ENCODE results near the gene NDOR1. TPM values are rescaled to one million over a fixed set of nuclear protein-coding genes. Genes with fewer than 3 reads are reported as not detected.

The NDOR1 gene
- total and polyA plus RNA-seq, 2 of the 8 experiments (the other 6 are each of a cell fraction or from before 2014, with no cell fraction given): 25.7 to 32.3 TPM

GRCh38 chr9:137171149-137171900 lies 34.2 kb upstream of the NDOR1 start:
- H2BK12ac ChIP-seq (ENCODE audit: low read depth, low read length): no peak overlapping the region
- DNase-seq (ENCODE audit: low read depth in 1 of 2, low spot score in 2 of 2) (no peak), FAIRE-seq (no peak)
- no peak overlapping the region for H3K56ac ChIP-seq (replicated peaks; ENCODE audit: insufficient read length, low read depth, low read length)
- H3K79me2 ChIP-seq (ENCODE audit: control insufficient read depth in 1 of 2, insufficient read depth in 2 of 2, low read length in 2 of 2): no peaks in the 10 kb centered on the region
- H3K27ac ChIP-seq (ENCODE audit: low read depth, low read length): no peak overlapping the region
- no peak overlapping the region for H4K91ac ChIP-seq (replicated peaks; ENCODE audit: insufficient read length, low read length)
- no peak for TF ChIP-seq GTF2F1 (IDR thresholded peaks at IDR 0.05; ENCODE audit: borderline replicate concordance, low read depth, low read length)
- TF ChIP-seq EP300 (IDR thresholded peaks at IDR 0.05; ENCODE audit: borderline replicate concordance in 1 of 2, low read depth in 2 of 2, low read length in 2 of 2): no peak
- no peak for TF ChIP-seq SP2 (IDR thresholded peaks at IDR 0.05; ENCODE audit: low read length)
- no peak for TF ChIP-seq CBX5 (IDR thresholded peaks at IDR 0.05; ENCODE audit: low read depth, low read length)
- no peak for TF ChIP-seq FOSL1 (IDR thresholded peaks at IDR 0.05; ENCODE audit: insufficient read depth, low read depth, low read length)
- TF ChIP-seq EGR1 (IDR thresholded peaks at IDR 0.05; ENCODE audit: borderline replicate concordance, low read depth, low read length): no peak
- no peak for TF ChIP-seq ATF3 (IDR thresholded peaks at IDR 0.05; ENCODE audit: insufficient read depth, low read depth, low read length)
- no peak for TF ChIP-seq BRCA1 (IDR thresholded peaks at IDR 0.05; ENCODE audit: low read depth, low read length)
- no peak for TF ChIP-seq JUN (IDR thresholded peaks at IDR 0.05; ENCODE audit: low read depth, low read length)
- no peak for TF ChIP-seq POLR2AphosphoS5 (IDR thresholded peaks at IDR 0.05; ENCODE audit: low read depth, low read length)
- TF ChIP-seq SIRT6 (IDR thresholded peaks at IDR 0.05; ENCODE audit: low read length): no peak
- no peak overlapping the region for H3K4me3 ChIP-seq (ENCODE audit: extremely low read depth in 1 of 4, insufficient read depth in 2 of 4, low read depth in 3 of 4, low read length in 4 of 4)
- no peak overlapping the region for H3K23ac ChIP-seq (ENCODE audit: insufficient read length)
- H3K18ac ChIP-seq (ENCODE audit: extremely low read depth, low read length): no peak overlapping the region
- H4K8ac ChIP-seq (ENCODE audit: extremely low read depth, insufficient read depth, low read length): 0 out of 2 replicates have a peak overlapping the region, but pooled peaks have one; percentile 14
- peaks cover 0 to 24% (median 14%) of the 10 kb centered on the region in 4 experiments; a peak in 6 of 7 replicates for H3K4me1 ChIP-seq (replicated peaks in 1 of 4; ENCODE audit: control insufficient read depth in 3 of 4, insufficient read depth in 4 of 4, low read length in 3 of 4)
- H3K9ac ChIP-seq (replicated peaks in 1 of 4; ENCODE audit: extremely low read depth in 1 of 4, low read depth in 3 of 4, low read length in 3 of 4): no peak overlapping the region
- H3K4ac ChIP-seq (replicated peaks; ENCODE audit: insufficient read length, low read depth, low read length): no peak overlapping the region
- no peak overlapping the region for H2AK5ac ChIP-seq (ENCODE audit: low read depth, low read length)
- no peak overlapping the region for H2BK5ac ChIP-seq (ENCODE audit: low read depth, low read length)
- peaks cover 0 to 15% of the 10 kb centered on the region in 2 experiments for H4K20me1 ChIP-seq (replicated peaks in 1 of 2; ENCODE audit: control insufficient read depth in 1 of 2, insufficient read depth in 2 of 2, low read length in 2 of 2)
- peak overlapping the region; percentile 48; the same call in 1 of the 2 replicates for H2BK20ac ChIP-seq (ENCODE audit: low read length)
- no peak overlapping the region for H2BK15ac ChIP-seq (ENCODE audit: low read length)
- ChIA-PET POLR2A (ENCODE audit: partially characterized antibody) (interaction anchor here (0.7 to 3.3 kb wide), 7 partner anchors 14 to 71 kb away, joined by 3 to 14 read pairs (median 4); partner anchors contain the start of genes ANAPC2 and SSNA1), CTCF (ENCODE audit: partially characterized antibody) (interaction anchor here (0.6 to 4.3 kb wide), 15 partner anchors 9 to 488 kb away, joined by 3 to 29 read pairs (median 4); partner anchors contain the start of genes ANAPC2, RNF224 and SSNA1)
- H3K9me3 ChIP-seq (ENCODE audit: insufficient read depth in 2 of 2, low read depth in 1 of 2, low read length in 1 of 2): no peaks in the 10 kb centered on the region
- no peak overlapping the region for H2BK120ac ChIP-seq (replicated peaks; ENCODE audit: low read depth, low read length)
- no peak overlapping the region for H4K5ac ChIP-seq (ENCODE audit: insufficient read length, low read depth, low read length)
- H3K79me1 ChIP-seq (ENCODE audit: low read depth, low read length): no peaks in the 10 kb centered on the region
- H3K36me3 ChIP-seq (ENCODE audit: control insufficient read depth in 2 of 4, insufficient read depth in 4 of 4, low read length in 3 of 4): no peaks in the 10 kb centered on the region; a peak in 1 of 8 replicates
- H3K23me2 ChIP-seq (ENCODE audit: low read depth, low read length): peaks cover 15% of the 10 kb centered on the region; the same call in 1 of the 2 replicates
- no peak overlapping the region for H3K4me2 ChIP-seq (ENCODE audit: insufficient read depth in 1 of 2, low read depth in 2 of 2, low read length in 2 of 2)
- H2AFZ ChIP-seq (ENCODE audit: low read length): no peak overlapping the region
- no peak overlapping the region for H3K14ac ChIP-seq (ENCODE audit: insufficient read length)
- H3K27me3 ChIP-seq (replicated peaks in 1 of 4; ENCODE audit: control insufficient read depth in 3 of 4, extremely low read depth in 1 of 4, insufficient read depth in 3 of 4, low read length in 3 of 4): peaks cover 36 to 62% (median 54%) of the 10 kb centered on the region in 4 experiments
- 92% methylated on average over 18 of the region's 22 CpGs; no CpG with 5 or more reads in 1 of the 2 experiments for WGBS, 2 experiments (ENCODE audit: extremely low coverage in 1 of 2, insufficient coverage in 1 of 2, insufficient read length in 1 of 2, insufficient replicate concordance in 2 of 2, low coverage in 1 of 2, low lambda C conversion rate in 2 of 2, missing lambda C conversion rate in 1 of 2)

All from H1 (cell line).